ENCODE measurements around the gene AVEN. TPM values are rescaled to one million over a fixed set of nuclear protein-coding genes. Genes with fewer than 3 reads are reported as not detected.

AVEN gene
- total and polyA plus RNA-seq, 2 donors (not counting 3 experiments of a cell fraction or from before 2014, with no cell fraction given) = 7.7 to 23.3 TPM

DNA sequence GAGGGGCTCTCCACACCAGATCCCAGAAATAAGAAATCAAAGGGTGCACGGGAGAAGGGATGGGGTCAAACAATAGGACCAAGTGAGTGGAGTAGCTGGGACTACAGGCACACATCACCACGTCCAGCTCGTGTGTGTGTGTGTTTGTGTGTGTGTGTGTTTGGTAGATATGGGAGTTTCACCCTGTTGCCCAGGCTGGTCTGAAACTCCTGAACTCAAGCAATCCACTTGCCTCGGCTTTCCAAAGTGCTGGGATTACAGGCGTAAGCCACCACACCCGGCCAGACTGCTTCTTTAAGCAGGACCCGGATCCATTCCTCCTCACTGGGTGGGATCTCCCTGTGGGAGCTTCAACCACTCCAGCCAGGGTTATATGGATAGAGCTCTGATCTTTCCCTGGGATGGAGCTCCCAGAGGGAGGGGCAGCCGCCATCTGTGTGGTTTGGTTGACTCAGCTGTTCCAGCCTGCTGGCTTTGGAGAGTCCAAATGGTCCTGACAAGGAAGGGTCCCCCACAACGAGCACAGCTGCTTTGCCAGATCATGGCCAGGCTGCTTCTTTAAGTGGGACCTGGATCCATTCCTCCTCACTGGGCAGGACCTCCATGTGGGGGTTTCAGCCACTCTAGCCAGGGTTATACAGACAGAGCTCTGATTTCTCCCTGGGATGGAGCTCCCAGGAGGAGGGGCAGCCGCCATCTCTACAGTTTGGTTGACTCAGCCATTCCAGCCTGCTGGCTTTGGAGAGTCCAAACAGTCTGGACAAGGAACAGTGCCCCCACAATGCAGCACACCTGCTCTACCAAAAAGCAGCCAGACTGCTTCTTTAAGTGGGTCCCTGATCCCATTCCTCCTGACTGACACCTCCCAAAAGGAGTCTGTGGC is 9.1 kb upstream of the AVEN start:
- ChIA-PET POLR2A (no interaction called here), CTCF (no interaction called here)
- TF ChIP-seq EZH2 (IDR thresholded peaks at IDR 0.05; ENCODE audit: borderline replicate concordance, low read depth, low read length, severe bottlenecking) (no peak), CTCF (IDR thresholded peaks at IDR 0.05; ENCODE audit: extremely low read depth in 1 of 2, insufficient read depth in 1 of 2, low read depth in 1 of 2, low read length in 2 of 2) (no peak)
- Histone ChIP-seq H3K27ac (ENCODE audit: insufficient read depth, low read depth, low read length) (no peak overlapping the region), H3K4me2 (ENCODE audit: insufficient read depth, low read length) (no peak overlapping the region), H3K36me3 (ENCODE audit: control insufficient read depth in 2 of 2, extremely low read depth in 1 of 2, insufficient read depth in 2 of 2, low read length in 2 of 2) (no peaks in the 10 kb centered on the region), H3K4me1 (ENCODE audit: control insufficient read depth, extremely low read depth, insufficient read depth, low read length) (no peaks in the 10 kb centered on the region), H4K20me1 (replicated peaks; ENCODE audit: control insufficient read depth, extremely low read depth, insufficient read depth, low read length) (no peaks in the 10 kb centered on the region), H3K9ac (replicated peaks; ENCODE audit: extremely low read depth, insufficient read depth, low read length) (no peak overlapping the region), H3K4me3 (replicated peaks in 1 of 3; ENCODE audit: insufficient read depth in 1 of 3, low read depth in 1 of 3, low read length in 3 of 3) (no peak overlapping the region), H2AFZ (ENCODE audit: low read depth, low read length) (no peak overlapping the region), H3K27me3 (ENCODE audit: control insufficient read depth in 2 of 2, insufficient read depth in 2 of 2, low read length in 2 of 2) (peaks cover 0 to 1% of the 10 kb centered on the region in 2 experiments), H3K79me2 (ENCODE audit: control insufficient read depth, insufficient read depth, low read length) (no peaks in the 10 kb centered on the region), H3K9me1 (replicated peaks; ENCODE audit: control insufficient read depth, extremely low read depth, insufficient read depth, low read length) (no peaks in the 10 kb centered on the region), H3K9me3 (replicated peaks; ENCODE audit: control insufficient read depth, insufficient read depth, low read length) (no peaks in the 10 kb centered on the region)
- intact Hi-C loops (cut with micrococcal nuclease) = no loop called here
- dilution Hi-C loops (cut with MboI; ENCODE audit: extremely low pct_ligation_motif_present, low sequenced_read_pairs) = no loop called here
- FAIRE-seq = no peak
- DNase-seq (ENCODE audit: low read depth, low spot score) = no peak
- no TSS peak for BruUV-seq (replicated peaks)

DNA sequence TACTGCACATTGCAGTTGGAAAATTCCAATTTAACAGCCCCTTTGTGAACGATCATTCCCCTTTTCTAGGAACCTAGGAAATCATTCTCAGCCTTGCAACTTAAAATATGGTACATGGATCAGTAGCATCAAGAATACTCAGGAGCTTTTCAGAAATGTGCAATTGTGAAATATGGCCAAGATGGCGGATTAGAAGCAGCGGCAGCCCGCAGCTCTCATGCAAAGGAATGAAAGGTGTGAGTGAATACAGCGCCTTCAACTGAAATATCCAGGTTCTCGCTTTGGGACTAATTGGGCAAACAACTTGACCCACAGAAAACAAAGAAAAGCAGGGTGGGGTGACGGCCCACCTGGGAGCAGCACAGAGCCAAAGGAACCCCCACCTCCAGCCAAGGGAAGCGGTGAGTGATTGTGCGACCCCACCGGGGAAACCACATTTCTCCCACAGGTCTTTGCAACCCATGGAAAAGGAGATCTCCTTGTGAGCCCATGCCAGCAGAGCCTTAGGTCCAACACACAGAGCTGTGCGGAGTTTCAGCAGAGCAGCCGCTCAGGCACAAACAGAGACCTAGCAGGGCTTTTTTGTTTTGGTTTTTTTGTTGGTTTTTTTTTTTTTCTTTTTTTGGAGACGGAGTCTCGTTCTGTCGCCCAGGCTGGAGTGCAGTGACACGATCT is 7.6 kb upstream of the AVEN start:
- no peak overlapping the region for H3K27ac ChIP-seq (ENCODE audit: insufficient read depth, low read depth, low read length)
- ChIA-PET POLR2A (no interaction called here), CTCF (interaction anchor here (1.2 kb wide), 1 partner anchor 9 kb away, joined by 3 read pairs; no protein-coding TSS in a partner anchor)
- no TSS peak for BruUV-seq (replicated peaks)
- H3K9me3 ChIP-seq (replicated peaks; ENCODE audit: control insufficient read depth, insufficient read depth, low read length) = no peaks in the 10 kb centered on the region
- H3K4me1 ChIP-seq (ENCODE audit: control insufficient read depth, extremely low read depth, insufficient read depth, low read length) = no peaks in the 10 kb centered on the region
- H4K20me1 ChIP-seq (replicated peaks; ENCODE audit: control insufficient read depth, extremely low read depth, insufficient read depth, low read length) = no peaks in the 10 kb centered on the region
- DNase-seq (ENCODE audit: low read depth, low spot score) (no peak), FAIRE-seq (no peak)
- dilution Hi-C loops (cut with MboI; ENCODE audit: extremely low pct_ligation_motif_present, low sequenced_read_pairs) = no loop called here
- H2AFZ ChIP-seq (ENCODE audit: low read depth, low read length) = no peak overlapping the region
- TF ChIP-seq GATA2 (IDR thresholded peaks at IDR 0.05; ENCODE audit: insufficient read depth, insufficient read length, low read depth, low read length) = no peak
- no peak for TF ChIP-seq POLR2A (IDR thresholded peaks at IDR 0.05; ENCODE audit: low read depth, low read length)
- TF ChIP-seq MYC (IDR thresholded peaks at IDR 0.05; ENCODE audit: low read depth, low read length) = no peak
- no peak for TF ChIP-seq CTCF (IDR thresholded peaks at IDR 0.05; ENCODE audit: extremely low read depth in 1 of 2, insufficient read depth in 1 of 2, low read depth in 1 of 2, low read length in 2 of 2)
- TF ChIP-seq FOS (IDR thresholded peaks at IDR 0.05; ENCODE audit: borderline replicate concordance, insufficient read depth, low read length) = no peak
- TF ChIP-seq POLR2AphosphoS5 (IDR thresholded peaks at IDR 0.05; ENCODE audit: insufficient read depth, low read depth, low read length) = no peak
- TF ChIP-seq, protein P1, sequence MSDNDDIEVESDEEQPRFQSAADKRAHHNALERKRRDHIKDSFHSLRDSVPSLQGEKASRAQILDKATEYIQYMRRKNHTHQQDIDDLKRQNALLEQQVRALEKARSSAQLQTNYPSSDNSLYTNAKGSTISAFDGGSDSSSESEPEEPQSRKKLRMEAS (IDR thresholded peaks at IDR 0.05; ENCODE audit: insufficient read depth, insufficient read length) = no peak
- TF ChIP-seq EZH2 (IDR thresholded peaks at IDR 0.05; ENCODE audit: borderline replicate concordance, low read depth, low read length, severe bottlenecking) = no peak
- TF ChIP-seq JUN (IDR thresholded peaks at IDR 0.05; ENCODE audit: borderline replicate concordance, insufficient read depth, insufficient read length, low read depth) = no peak
- no peak overlapping the region for H3K9ac ChIP-seq (replicated peaks; ENCODE audit: extremely low read depth, insufficient read depth, low read length)
- intact Hi-C loops (cut with micrococcal nuclease) = no loop called here
- H3K36me3 ChIP-seq (ENCODE audit: control insufficient read depth in 2 of 2, extremely low read depth in 1 of 2, insufficient read depth in 2 of 2, low read length in 2 of 2) = no peaks in the 10 kb centered on the region
- no peaks in the 10 kb centered on the region for H3K79me2 ChIP-seq (ENCODE audit: control insufficient read depth, insufficient read depth, low read length)
- H3K9me1 ChIP-seq (replicated peaks; ENCODE audit: control insufficient read depth, extremely low read depth, insufficient read depth, low read length) = no peaks in the 10 kb centered on the region
- no peaks in the 10 kb centered on the region for H3K27me3 ChIP-seq (ENCODE audit: control insufficient read depth in 2 of 2, insufficient read depth in 2 of 2, low read length in 2 of 2)
- H3K4me3 ChIP-seq (replicated peaks in 1 of 3; ENCODE audit: insufficient read depth in 1 of 3, low read depth in 1 of 3, low read length in 3 of 3) = no peak overlapping the region
- H3K4me2 ChIP-seq (ENCODE audit: insufficient read depth, low read length) = no peak overlapping the region

Measured in endothelial cell of umbilical vein (primary cell).